NCI-H460 (cell line): Measurements from ENCODE around the gene ZSWIM8. TPM values are rescaled to one million over a fixed set of nuclear protein-coding genes. Genes with fewer than 3 reads are reported as not detected.
"Not testable (repeated sequence)": the region's sequence is repeated elsewhere in the genome, so short reads cannot be mapped to it uniquely, and the experiment has no call there.

Experiments
- DNase-seq: peaks from one replicate; pipeline ENCODE4 v3.0.0-alpha.2; 2016; ENCODE audit warnings: low read depth; ENCODE audit errors: extremely low read depth
- total RNA-seq: library from RNA; depleted of rRNA; stranded (reverse); fragments of >200 nt; shearing (Covaris generic); gene quantifications from 2 replicates; pipeline ENCODE4 v1.2.3, GENCODE V29; 2014

The ZSWIM8 gene
- total RNA-seq, 1 experiment from 2014 or later, result 19.7 TPM

GRCh38 chr10:73814276-73814895, 29.0 kb downstream of the ZSWIM8 start:
- DNase-seq, result no peak

DNA sequence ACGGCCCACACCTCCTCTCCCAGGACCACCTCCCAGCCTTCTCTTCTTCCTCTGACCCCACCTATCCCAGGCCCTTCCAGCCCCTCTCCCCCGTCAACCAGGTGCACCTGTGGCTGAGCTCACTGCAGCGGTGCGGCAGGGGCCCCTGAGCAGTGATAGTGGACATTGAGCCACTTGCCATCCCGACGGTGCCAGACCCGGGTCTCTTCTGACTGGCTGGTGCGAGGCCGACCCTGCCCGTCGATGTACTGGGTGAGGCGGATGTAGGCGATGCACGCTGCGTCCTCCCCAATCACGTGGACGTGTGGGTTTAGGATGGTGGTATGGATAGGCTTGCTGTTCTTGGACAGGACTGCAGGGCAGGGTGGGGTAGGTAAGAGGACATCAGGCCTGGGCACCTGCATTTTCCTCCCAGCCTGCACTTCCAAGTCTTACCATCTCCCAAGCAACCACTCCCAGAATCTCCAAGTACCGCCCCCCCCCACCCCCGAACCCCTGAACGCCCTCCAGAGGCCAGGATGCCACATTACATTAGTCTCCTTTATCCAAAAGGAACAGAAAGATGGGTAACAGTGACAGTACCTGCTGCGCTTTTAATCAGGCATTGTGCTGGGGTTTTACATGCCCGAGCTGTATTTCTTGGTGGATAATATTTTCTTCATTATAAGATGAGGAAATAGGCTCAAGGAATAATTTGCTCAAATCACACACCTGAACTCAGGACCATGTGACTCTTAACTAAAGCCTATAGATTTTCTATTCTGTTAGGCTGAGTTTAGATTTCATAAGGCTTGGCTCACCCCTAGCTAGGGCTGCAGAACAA, 29.7 kb downstream of the ZSWIM8 start:
- DNase-seq, result no peak

- no peak for DNase-seq
These were observed 30.3 kb downstream of the ZSWIM8 start for GRCh38 chr10:73815719-73816030.

DNA sequence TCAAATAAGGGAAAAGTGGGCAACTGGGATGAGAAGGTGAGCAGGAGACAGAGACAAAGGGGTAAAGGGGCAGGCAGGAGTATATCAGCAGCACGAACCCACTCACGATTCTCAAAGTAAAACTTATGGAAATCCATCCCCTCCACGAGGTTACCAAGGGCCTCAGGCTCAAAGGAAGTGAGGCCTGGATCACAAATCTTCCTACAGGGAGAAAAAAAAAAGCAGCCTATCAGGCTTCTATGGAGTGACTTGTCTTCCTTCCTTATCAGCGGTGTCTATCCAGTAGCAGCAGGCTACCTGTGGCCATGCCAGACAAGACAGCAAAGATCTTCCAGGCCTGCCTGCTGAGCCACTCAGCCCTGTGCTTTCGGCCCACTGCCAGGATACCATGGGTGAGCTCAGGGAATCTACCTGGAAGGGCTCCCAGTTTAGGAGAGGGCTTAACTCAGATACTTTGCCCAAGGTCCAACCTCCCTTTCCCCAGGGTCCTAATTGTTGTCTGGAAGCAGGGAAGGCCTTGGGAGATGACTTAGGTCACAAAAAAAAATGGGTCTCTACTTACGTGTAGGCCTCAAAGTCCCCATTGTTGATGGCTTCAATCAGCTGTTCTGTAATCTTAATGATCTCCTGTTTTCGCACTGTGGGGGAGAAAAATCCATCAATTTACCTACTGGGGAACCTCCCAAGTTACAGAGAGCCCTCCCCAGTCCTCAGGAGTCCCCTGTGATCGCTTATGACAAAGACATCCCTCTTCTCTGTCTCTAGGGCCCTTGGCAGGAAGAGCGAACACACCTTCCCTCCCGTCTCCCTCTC, 31.7 kb downstream of the ZSWIM8 start:
- no peak for DNase-seq

- no peak for DNase-seq
These were observed 32.4 kb downstream of the ZSWIM8 start for GRCh38 chr10:73817826-73818225.

GRCh38 chr10:73818402-73818801, 33.0 kb downstream of the ZSWIM8 start:
- no peak for DNase-seq

DNA sequence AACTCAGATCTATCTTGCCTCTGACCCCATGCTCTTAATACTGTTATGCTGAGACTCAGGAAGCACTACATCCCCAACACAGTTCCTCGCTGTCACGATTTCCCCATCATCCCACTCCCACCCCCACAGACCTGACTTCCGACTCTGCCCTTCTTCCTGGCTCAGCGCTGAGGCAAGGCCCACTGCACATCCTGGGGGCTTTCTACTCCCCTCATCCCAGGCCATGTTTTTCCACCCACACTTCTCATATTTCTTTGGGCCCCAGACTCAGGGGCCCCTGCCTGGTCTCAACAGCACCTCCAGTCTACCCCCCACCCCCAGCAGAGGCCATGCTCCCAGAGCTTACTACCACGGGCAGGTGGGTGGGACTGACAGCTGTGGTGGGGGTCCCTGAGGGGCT, 33.7 kb downstream of the ZSWIM8 start:
- DNase-seq, result no peak

GRCh38 chr10:73819513-73820093, 34.2 kb downstream of the ZSWIM8 start:
- no peak for DNase-seq

DNA sequence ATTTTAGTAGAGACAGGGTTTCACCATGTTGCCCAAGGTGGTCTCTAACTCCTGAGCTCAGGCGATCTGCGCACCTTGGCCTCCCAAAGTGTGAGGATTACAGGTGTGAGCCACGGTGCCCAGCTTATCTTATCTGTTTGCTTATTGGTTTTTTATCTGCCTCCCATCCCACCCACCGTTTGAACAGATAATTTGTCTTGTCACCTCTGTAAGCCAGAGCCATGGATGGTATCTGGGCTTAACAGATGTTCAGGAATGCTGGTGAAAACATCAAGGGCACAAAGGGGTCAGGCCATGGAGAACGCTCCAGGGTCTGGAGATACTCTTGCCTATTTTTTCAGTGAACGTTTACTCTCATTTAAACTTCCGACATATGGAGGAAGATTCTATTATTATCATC, 38.0 kb downstream of the ZSWIM8 start:
- no peak for DNase-seq

DNA sequence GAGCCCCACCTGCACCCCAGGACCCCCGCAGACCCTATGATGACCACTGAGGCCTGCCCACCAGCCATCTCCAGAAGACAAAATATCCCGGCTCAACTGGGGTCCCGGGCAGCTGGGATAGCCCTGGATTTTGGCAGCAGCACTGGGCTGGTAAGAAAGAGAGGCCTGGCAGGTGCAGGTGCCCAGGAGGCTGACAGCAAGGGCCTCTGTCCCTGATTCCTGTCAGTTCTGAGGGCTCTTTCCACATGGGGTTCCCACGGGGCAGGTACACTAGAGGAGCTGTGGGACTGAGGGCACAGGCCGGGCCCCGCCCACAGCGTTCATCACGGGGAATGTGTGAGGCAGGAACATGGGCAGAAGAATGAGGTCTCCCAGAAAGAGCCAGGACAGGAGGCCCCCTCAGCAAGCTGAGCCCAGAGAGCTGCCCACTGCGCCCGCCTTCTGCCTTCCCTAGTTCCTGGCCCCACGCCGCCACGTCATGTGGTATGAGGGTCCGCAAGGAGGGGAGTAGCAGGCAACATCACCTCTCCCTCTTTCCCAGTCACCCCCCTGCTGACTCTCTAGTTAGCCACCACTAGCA, 38.8 kb downstream of the ZSWIM8 start:
- DNase-seq, result no peak

GRCh38 chr10:73827346-73828089, 42.1 kb downstream of the ZSWIM8 start:
- no peak for DNase-seq

DNA sequence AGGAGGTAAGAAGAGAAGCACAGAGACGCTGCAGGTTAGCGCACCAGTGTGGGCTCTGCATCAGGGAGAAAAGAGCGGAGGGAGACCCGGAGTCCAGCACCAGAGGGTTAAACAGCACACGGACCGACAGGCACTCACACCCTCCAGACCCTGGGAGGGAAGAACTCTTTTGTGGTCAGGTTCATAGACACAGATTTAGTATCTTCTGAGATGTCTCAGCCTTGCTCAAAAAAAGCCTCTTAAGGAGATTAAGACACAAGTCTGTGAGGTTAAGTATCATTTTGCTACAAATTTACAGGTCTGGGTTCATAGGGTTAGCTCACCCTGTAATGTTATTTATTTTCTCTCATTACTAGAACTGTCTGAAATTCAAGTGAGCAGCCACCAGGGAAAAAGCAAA, 42.8 kb downstream of the ZSWIM8 start:
- DNase-seq, result no peak

DNA sequence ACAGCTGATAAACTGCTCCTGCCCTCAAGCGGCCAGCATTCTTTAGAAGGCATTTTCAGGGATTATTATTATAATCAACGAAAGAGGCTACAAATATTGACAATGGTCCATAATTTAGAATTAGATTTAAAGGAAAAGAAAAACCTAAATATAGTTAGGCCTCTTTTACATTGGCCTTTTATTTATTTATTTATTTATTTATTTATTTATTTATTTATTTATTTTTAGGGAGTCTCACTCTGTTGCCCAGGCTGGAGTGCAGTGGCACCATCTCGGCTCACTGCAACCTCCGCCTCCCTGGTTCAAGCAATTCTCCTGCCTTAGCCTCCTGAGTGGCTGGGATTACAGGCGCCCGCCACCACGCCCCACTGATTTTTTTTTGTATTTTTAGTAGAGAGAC, 43.7 kb downstream of the ZSWIM8 start:
- DNase-seq, result not testable (repeated sequence)

GRCh38 chr10:73836427-73836980, 51.1 kb downstream of the ZSWIM8 start:
- DNase-seq, result no peak

DNA sequence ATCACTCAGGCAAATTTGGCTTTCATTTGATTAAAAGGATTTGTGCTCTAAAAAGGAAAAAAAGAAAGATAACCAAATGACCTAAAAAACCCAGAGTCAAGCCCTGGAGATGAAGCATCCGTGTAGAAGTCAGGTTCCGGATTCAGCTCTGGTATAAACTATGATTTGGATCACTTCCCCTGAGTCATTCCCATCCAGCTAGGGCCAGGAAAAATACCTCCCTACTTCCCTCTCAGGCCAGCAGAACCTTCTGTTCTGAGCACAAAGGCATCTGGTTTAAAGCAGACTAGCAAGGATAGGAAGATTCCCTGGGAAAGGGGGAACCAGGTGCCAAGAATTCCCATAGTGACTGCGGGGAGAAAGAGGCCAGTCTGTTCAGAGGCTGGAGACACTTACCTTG, 51.7 kb downstream of the ZSWIM8 start:
- no peak for DNase-seq

DNA sequence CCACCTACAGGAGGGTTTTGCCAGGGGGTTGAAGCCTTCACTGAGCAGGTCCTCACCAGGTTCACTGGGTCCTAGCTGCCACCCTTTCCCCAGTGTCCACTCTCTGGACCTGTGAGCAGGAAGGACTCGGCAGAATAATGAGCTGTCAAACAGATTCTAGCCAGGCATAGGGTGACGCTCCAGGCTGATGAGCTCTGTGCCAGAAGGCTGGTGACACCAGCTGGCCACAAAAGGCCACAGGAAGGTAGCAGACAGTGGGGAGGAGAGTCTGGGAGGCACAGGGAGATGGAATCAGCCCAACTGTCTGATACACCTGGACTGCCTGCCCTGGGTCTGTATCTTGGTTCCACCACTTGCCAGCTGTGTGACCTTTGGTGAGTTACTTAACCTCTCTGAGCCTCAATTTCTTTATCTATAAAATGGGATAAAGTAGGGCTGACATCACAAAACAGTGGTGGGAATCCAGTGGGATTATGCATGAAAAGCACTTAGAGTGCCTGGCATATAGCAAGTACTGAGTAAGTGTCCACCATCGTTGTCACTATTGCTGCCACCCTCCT, 52.7 kb downstream of the ZSWIM8 start:
- no peak for DNase-seq

DNA sequence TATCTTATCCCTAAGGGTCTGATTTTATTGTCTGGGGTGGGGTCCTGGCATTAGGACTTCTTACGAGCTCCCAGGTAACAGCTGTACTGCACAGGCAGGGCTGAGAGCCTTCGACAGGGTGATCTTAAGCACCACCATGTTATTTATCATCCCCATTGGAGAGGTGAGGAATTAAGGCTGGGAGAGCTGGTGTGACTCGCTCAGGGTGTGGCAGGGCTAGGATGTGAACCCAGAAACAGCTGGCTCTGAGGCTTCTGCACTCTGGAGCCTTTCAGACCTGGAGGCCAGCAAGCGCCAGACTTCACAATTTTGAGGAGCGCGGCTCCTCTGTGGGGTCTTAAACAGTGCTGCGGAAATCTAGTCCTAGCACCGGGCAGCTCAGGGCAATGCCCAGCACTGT, 53.4 kb downstream of the ZSWIM8 start:
- no peak for DNase-seq

DNA sequence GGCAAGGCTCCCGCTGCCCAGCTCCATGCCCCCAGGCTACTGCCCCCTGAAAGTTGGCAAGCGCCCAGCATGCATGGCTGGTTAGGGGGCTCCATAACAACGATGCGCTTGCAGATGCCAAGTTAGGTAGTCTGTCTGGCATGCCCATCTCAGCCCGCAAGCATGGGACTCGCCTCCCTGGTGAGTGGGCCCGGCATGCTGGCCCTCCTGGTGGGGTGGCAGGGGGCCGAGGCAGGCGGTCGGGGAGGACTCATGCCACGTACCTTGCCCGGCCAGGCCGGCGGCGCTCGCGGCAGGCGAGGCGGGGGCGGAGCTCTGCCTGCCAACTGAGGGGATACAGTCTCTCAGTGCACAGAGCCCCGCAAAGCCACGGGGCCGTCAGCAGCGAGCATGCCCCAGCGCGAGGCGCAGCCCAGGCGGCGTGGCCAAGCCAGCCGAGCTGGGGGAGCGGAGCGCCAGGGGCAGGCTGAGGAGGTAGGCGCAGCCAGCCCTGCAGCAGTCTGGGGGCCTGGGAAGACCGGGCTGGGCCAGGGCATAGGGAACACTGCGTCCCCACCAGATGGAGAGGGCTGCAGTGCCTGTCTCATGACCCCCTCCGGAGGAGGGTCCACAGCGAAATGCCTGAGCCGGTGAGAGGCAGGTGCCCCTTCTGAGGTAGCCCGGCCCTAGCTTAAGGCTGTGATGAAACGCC, 54.0 kb downstream of the ZSWIM8 start:
- no peak for DNase-seq

- no peak for DNase-seq
These were observed 54.6 kb downstream of the ZSWIM8 start for GRCh38 chr10:73840056-73840402.
